Mammary epithelial cell (primary cell): Measurements from ENCODE around the gene EBI3.

Source experiments
- EZH2 ChIP-seq: IDR thresholded peaks from 2 replicates; pipeline ENCODE4 v1.6.1; 2012; ENCODE audit warnings: low read length, inconsistent platforms, borderline replicate concordance
- TF ChIP-seq, protein P1 (sequence below), 2 donors: IDR thresholded peaks in 1 of 2; conservative IDR thresholded peaks in 1 of 2; 2 replicates each; pipeline ENCODE4 v1.5.1; 2011 to 2012; ENCODE audit warnings: inconsistent platforms in 2 of 2, low read length in 2 of 2, mild to moderate bottlenecking in 2 of 2, control low read depth in 1 of 2, low read depth in 1 of 2; ENCODE audit not compliant: insufficient read depth in 1 of 2; ENCODE audit errors: extremely low read depth in 1 of 2

DNA sequence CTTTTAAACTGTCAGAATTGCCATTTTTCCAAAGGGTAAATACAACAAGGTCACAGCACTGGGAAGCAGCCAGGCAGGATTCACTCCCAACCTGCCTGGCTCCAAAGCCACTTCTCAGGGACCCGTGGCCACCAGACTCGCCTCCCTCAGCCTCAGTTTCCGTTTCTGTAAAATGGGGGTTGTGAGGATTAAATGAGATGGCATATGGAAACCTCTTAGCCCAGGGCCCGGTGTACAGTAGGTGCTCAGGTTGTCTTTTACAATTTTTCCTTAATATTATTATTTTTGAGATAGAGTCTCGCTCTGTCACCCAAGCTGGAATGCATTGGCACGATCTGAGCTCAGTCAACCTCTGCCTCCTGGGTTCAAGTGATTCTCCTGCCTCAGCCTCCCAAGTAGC is 27.7 kb downstream of the EBI3 start:
- TF ChIP-seq, protein P1, sequence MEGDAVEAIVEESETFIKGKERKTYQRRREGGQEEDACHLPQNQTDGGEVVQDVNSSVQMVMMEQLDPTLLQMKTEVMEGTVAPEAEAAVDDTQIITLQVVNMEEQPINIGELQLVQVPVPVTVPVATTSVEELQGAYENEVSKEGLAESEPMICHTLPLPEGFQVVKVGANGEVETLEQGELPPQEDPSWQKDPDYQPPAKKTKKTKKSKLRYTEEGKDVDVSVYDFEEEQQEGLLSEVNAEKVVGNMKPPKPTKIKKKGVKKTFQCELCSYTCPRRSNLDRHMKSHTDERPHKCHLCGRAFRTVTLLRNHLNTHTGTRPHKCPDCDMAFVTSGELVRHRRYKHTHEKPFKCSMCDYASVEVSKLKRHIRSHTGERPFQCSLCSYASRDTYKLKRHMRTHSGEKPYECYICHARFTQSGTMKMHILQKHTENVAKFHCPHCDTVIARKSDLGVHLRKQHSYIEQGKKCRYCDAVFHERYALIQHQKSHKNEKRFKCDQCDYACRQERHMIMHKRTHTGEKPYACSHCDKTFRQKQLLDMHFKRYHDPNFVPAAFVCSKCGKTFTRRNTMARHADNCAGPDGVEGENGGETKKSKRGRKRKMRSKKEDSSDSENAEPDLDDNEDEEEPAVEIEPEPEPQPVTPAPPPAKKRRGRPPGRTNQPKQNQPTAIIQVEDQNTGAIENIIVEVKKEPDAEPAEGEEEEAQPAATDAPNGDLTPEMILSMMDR (conservative IDR thresholded peaks at IDR 0.05 in 1 of 2, IDR thresholded peaks at IDR 0.05 in 1 of 2; ENCODE audit: extremely low read depth in 1 of 2, insufficient read depth in 1 of 2, low read depth in 1 of 2, low read length in 2 of 2): no peak
- TF ChIP-seq EZH2: no peak
